ENCODE data around the gene TMEM240. TPM values are rescaled to one million over a fixed set of nuclear protein-coding genes. Genes with fewer than 3 reads are reported as not detected.

The TMEM240 gene
- total RNA-seq, 1 donor from 2014 or later = 7.0 TPM

DNA sequence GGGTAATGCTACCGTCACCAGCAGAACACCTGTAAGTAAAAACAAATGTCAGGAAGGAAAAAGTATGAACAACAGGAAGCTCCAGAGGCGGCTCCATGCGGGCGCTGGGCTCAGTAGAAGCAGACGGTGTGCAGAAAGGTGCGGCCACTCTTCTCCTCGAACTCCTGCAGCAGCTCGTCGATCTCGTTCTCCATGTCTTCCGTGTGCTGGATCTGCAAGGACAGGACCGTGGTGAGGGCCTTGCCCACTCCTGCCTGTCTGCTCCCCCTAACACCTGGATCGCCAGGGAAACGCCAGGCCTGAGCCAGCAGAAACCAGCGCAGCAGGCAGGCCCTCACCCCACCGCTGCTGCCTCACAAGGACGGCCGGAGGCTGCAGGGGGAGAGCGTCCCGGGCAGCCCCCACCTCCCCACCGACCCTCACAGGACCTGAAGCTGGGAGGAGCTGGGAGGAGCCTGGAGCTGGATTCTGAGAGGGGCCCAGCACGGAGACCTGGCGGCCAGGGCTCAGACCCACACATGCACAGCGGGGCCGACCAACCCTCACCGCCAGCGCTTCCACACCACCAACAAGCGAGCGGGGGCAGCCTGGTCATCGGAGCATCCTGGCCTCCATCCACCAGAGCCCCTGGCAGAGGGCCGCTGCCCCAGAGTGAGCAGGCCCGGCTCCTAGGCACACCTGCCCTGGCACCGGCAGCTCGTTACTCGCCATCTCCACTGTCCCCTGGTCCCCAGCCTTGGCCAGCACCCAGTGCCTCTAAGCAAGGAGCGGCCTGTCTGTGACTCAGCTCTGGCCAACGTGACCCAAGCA lies 1.7 kb upstream of the TMEM240 start:
- TF ChIP-seq, protein P1, sequence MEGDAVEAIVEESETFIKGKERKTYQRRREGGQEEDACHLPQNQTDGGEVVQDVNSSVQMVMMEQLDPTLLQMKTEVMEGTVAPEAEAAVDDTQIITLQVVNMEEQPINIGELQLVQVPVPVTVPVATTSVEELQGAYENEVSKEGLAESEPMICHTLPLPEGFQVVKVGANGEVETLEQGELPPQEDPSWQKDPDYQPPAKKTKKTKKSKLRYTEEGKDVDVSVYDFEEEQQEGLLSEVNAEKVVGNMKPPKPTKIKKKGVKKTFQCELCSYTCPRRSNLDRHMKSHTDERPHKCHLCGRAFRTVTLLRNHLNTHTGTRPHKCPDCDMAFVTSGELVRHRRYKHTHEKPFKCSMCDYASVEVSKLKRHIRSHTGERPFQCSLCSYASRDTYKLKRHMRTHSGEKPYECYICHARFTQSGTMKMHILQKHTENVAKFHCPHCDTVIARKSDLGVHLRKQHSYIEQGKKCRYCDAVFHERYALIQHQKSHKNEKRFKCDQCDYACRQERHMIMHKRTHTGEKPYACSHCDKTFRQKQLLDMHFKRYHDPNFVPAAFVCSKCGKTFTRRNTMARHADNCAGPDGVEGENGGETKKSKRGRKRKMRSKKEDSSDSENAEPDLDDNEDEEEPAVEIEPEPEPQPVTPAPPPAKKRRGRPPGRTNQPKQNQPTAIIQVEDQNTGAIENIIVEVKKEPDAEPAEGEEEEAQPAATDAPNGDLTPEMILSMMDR (IDR thresholded peaks at IDR 0.05; ENCODE audit: insufficient read depth, low read depth, low read length) = no peak
- no peak for TF ChIP-seq EZH2 (IDR thresholded peaks at IDR 0.05; ENCODE audit: insufficient read depth, low read length)
- H3K36me3 Mint-ChIP-seq (ENCODE audit: low read depth, unreplicated experiment) = peaks cover 11% of the 10 kb centered on the region
- Histone ChIP-seq H3K9me3 (ENCODE audit: insufficient read depth, low read depth, low read length) (no peaks in the 10 kb centered on the region), H2AFZ (ENCODE audit: low read depth, low read length) (no peak overlapping the region), H3K4me3 (ENCODE audit: insufficient read depth, low read depth, low read length) (no peak overlapping the region), H3K27ac (ENCODE audit: low read depth, low read length) (no peak overlapping the region), H3K79me2 (ENCODE audit: insufficient read depth, low read length) (peaks cover 24% of the 10 kb centered on the region), H3K9ac (ENCODE audit: low read length) (no peak overlapping the region), H4K20me1 (ENCODE audit: insufficient read depth, low read length) (peaks cover 37% of the 10 kb centered on the region), H3K4me2 (ENCODE audit: low read length) (no peak overlapping the region), H3K27me3 (ENCODE audit: insufficient read depth, low read length) (no peaks in the 10 kb centered on the region), H3K4me1 (ENCODE audit: insufficient read depth, low read length) (peaks cover 13% of the 10 kb centered on the region), H3K36me3 (ENCODE audit: insufficient read depth, low read length) (peaks cover 8% of the 10 kb centered on the region)
- DNase-seq (ENCODE audit: low read depth) (no peak), FAIRE-seq (no peak)
- H3K4me1 Mint-ChIP-seq (ENCODE audit: low read depth, unreplicated experiment) = peaks cover 4% of the 10 kb centered on the region
- H3K4me3 Mint-ChIP-seq (ENCODE audit: unreplicated experiment) = peak overlapping the region; percentile 75
- no peaks in the 10 kb centered on the region for H3K9me3 Mint-ChIP-seq (ENCODE audit: unreplicated experiment)
- no peak overlapping the region for H3K27ac Mint-ChIP-seq (ENCODE audit: unreplicated experiment)
- no peaks in the 10 kb centered on the region for H3K27me3 Mint-ChIP-seq (ENCODE audit: low read depth, unreplicated experiment)

DNA sequence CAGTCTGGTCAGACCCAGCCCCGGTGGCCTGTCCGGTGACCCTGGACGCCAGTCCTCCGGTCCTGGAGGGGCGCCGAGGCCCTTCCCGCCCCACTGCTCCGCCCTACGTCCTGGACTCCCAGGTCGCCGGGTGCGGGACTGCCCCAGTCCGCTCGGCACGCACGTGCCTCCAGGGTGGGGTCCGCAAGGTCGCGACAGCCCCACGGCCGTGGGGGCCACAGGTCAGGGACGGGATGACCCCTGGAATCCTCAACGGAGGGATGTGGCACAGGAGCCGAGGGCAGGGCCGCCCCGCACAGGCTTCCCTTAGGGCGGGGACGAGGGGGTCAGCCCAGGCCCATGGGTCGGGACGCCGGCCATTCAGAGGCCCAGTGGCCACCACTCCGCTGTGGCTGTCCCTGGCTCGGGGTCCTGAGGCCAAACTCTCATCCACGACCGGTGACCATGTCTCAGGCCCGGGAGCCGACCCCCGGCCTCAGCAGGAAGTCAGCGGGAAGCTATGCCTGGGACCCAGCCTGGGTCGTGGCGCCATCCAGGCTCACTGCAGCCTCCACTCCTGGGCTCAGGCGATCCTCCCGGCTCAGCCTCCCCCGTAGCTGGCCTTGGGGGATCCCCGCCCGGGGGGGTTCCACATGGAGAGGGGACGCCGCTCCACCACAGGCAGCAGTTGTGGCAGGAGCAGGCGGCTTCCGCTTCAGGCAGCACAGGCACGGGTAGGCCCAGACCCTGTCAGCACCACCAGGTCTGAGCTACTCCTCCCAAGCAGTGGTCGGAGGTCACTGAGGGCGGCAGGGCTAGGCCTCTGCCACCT lies 599 bp upstream of the TMEM240 start:
- H3K36me3 Mint-ChIP-seq (ENCODE audit: low read depth, unreplicated experiment) = peaks cover 11% of the 10 kb centered on the region
- peak overlapping the region; percentile 75 for H3K4me3 Mint-ChIP-seq (ENCODE audit: unreplicated experiment)
- TF ChIP-seq, protein P1 (IDR thresholded peaks at IDR 0.05; ENCODE audit: insufficient read depth, low read depth, low read length) = no peak
- no peak for TF ChIP-seq EZH2 (IDR thresholded peaks at IDR 0.05; ENCODE audit: insufficient read depth, low read length)
- no peaks in the 10 kb centered on the region for H3K27me3 Mint-ChIP-seq (ENCODE audit: low read depth, unreplicated experiment)
- H2AFZ ChIP-seq (ENCODE audit: low read depth, low read length) = peak overlapping the region; percentile 41
- peak overlapping the region; percentile 87 for H3K4me2 ChIP-seq (ENCODE audit: low read length)
- peaks cover 8% of the 10 kb centered on the region for H3K36me3 ChIP-seq (ENCODE audit: insufficient read depth, low read length)
- peaks cover 13% of the 10 kb centered on the region for H3K4me1 ChIP-seq (ENCODE audit: insufficient read depth, low read length)
- peaks cover 35% of the 10 kb centered on the region for H3K79me2 ChIP-seq (ENCODE audit: insufficient read depth, low read length)
- peaks cover 43% of the 10 kb centered on the region for H4K20me1 ChIP-seq (ENCODE audit: insufficient read depth, low read length)
- peak overlapping the region; percentile 68 for H3K9ac ChIP-seq (ENCODE audit: low read length)
- peaks cover 4% of the 10 kb centered on the region for H3K4me1 Mint-ChIP-seq (ENCODE audit: low read depth, unreplicated experiment)
- H3K9me3 ChIP-seq (ENCODE audit: insufficient read depth, low read depth, low read length) = no peaks in the 10 kb centered on the region
- FAIRE-seq (no peak), DNase-seq (ENCODE audit: low read depth) (no peak)
- peak overlapping the region; percentile 39 for H3K4me3 ChIP-seq (ENCODE audit: insufficient read depth, low read depth, low read length)
- H3K27me3 ChIP-seq (ENCODE audit: insufficient read depth, low read length) = no peaks in the 10 kb centered on the region
- no peaks in the 10 kb centered on the region for H3K9me3 Mint-ChIP-seq (ENCODE audit: unreplicated experiment)
- H3K27ac ChIP-seq (ENCODE audit: low read depth, low read length) = no peak overlapping the region
- H3K27ac Mint-ChIP-seq (ENCODE audit: unreplicated experiment) = no peak overlapping the region

All from astrocyte (in vitro differentiated cells and primary cell).